Measurements from ENCODE around the gene PHACTR1. TPM values are rescaled to one million over a fixed set of nuclear protein-coding genes. Genes with fewer than 3 reads are reported as not detected.

Gene PHACTR1
- total RNA-seq, 4 donors from 2014 or later = 1.2 to 3.2 (median 1.6) TPM; not detected in 1

GRCh38 chr6:13014504-13015378 lies 298.2 kb downstream of the PHACTR1 start:
- WGBS, 2 donors (ENCODE audit: low coverage in 1 of 2) = 18 to 49% methylated on average over 7 to 40 of the region's 40 CpGs

GRCh38 chr6:13015379-13015681 lies 298.8 kb downstream of the PHACTR1 start:
- 58 to 78% methylated on average over 3 of the region's 3 CpGs for WGBS, 2 donors (ENCODE audit: low coverage in 1 of 2)
- DNase-seq = no peak
- Histone ChIP-seq H3K27ac (no peak overlapping the region), H3K4me3 (no peak overlapping the region), H3K9me3 (no peaks in the 10 kb centered on the region), H3K36me3 (no peaks in the 10 kb centered on the region), H3K4me1 (peaks cover 5 to 23% (median 18%) of the 10 kb centered on the region in 4 donors), H3K27me3 (peaks cover 56% of the 10 kb centered on the region)
- no peak for TF ChIP-seq EP300 (IDR thresholded peaks at IDR 0.05; ENCODE audit: low read depth)
- intact Hi-C loops (cut with DNase I; ENCODE audit: low total_unique reads) = no loop called here
- in situ Hi-C loops (cut with MboI; ENCODE audit: low pct_ligation_motif_present in 1 of 4, low pct_unique_long_range_greater_than_20kb in 1 of 4, low sequenced_read_pairs in 3 of 4) = no loop called here

More at GRCh38 chr6:13014504-13015378, 298.2 kb downstream of the PHACTR1 start:
- peaks cover 5 to 23% (median 18%) of the 10 kb centered on the region in 4 donors for H3K4me1 ChIP-seq
- H3K27me3 ChIP-seq = peaks cover 61% of the 10 kb centered on the region
- no peaks in the 10 kb centered on the region for H3K9me3 ChIP-seq
- H3K27ac ChIP-seq = no peak overlapping the region
- in situ Hi-C loops (cut with MboI; ENCODE audit: low pct_ligation_motif_present in 1 of 4, low pct_unique_long_range_greater_than_20kb in 1 of 4, low sequenced_read_pairs in 3 of 4) = no loop called here
- DNase-seq = no peak
- H3K36me3 ChIP-seq = no peaks in the 10 kb centered on the region
- intact Hi-C loops (cut with DNase I; ENCODE audit: low total_unique reads) = no loop called here
- H3K4me3 ChIP-seq = peak overlapping the region in 2 of 4 donors; percentile 34 to 49
- TF ChIP-seq EP300 (IDR thresholded peaks at IDR 0.05; ENCODE audit: low read depth) (no peak), POLR2AphosphoS5 (IDR thresholded peaks at IDR 0.05) (no peak), POLR2A (IDR thresholded peaks at IDR 0.05) (no peak)
- TF ChIP-seq, protein P1, sequence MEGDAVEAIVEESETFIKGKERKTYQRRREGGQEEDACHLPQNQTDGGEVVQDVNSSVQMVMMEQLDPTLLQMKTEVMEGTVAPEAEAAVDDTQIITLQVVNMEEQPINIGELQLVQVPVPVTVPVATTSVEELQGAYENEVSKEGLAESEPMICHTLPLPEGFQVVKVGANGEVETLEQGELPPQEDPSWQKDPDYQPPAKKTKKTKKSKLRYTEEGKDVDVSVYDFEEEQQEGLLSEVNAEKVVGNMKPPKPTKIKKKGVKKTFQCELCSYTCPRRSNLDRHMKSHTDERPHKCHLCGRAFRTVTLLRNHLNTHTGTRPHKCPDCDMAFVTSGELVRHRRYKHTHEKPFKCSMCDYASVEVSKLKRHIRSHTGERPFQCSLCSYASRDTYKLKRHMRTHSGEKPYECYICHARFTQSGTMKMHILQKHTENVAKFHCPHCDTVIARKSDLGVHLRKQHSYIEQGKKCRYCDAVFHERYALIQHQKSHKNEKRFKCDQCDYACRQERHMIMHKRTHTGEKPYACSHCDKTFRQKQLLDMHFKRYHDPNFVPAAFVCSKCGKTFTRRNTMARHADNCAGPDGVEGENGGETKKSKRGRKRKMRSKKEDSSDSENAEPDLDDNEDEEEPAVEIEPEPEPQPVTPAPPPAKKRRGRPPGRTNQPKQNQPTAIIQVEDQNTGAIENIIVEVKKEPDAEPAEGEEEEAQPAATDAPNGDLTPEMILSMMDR (IDR thresholded peaks at IDR 0.05) = no peak

DNA sequence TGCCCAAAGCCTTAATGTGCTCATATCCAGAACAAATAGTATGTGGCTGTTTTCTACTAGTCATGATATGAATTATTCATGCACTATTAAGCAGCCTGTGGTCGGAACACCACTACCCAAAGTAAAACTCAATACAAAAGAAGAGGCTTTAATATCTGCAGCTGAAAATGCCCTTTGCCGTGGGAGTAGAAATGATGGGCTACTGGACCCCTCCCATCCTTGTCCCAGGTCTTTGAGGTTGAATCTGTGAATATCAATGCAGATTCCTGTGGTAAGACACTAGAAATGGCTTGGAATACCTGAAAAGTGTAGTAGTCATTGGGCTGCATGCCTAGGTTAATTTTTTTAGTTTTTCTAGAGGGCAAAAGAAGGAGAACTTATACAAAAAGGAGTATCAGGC lies 308.0 kb downstream of the PHACTR1 start:
- Histone ChIP-seq H3K36me3 (no peaks in the 10 kb centered on the region), H3K4me3 (no peak overlapping the region), H3K4me1 (no peaks in the 10 kb centered on the region), H3K9me3 (no peaks in the 10 kb centered on the region), H3K27ac (no peak overlapping the region), H3K27me3 (no peaks in the 10 kb centered on the region)
- WGBS, 2 donors (ENCODE audit: low coverage in 1 of 2) = 82% methylated on average over 2 of the region's 2 CpGs; no CpG with 5 or more reads in 1 of the 2 donors
- TF ChIP-seq, protein P1 (IDR thresholded peaks at IDR 0.05) = no peak
- no peak for TF ChIP-seq EP300 (IDR thresholded peaks at IDR 0.05; ENCODE audit: low read depth)
- no peak for TF ChIP-seq POLR2AphosphoS5 (IDR thresholded peaks at IDR 0.05)
- TF ChIP-seq POLR2A (IDR thresholded peaks at IDR 0.05) = no peak
- in situ Hi-C loops (cut with MboI; ENCODE audit: low pct_ligation_motif_present in 1 of 4, low pct_unique_long_range_greater_than_20kb in 1 of 4, low sequenced_read_pairs in 3 of 4) (no loop called here), intact Hi-C loops (cut with DNase I; ENCODE audit: low total_unique reads) (no loop called here)
- DNase-seq = no peak

- WGBS, 2 donors (ENCODE audit: low coverage in 1 of 2) = 46 to 61% methylated on average over 3 to 5 of the region's 5 CpGs
- no peak overlapping the region for H3K4me3 ChIP-seq
- H3K4me1 ChIP-seq = no peaks in the 10 kb centered on the region
- H3K36me3 ChIP-seq = no peaks in the 10 kb centered on the region
- H3K27me3 ChIP-seq = no peaks in the 10 kb centered on the region
- no peaks in the 10 kb centered on the region for H3K9me3 ChIP-seq
- TF ChIP-seq EP300 (IDR thresholded peaks at IDR 0.05; ENCODE audit: low read depth) (no peak), POLR2A (IDR thresholded peaks at IDR 0.05) (no peak), POLR2AphosphoS5 (IDR thresholded peaks at IDR 0.05) (no peak)
- TF ChIP-seq, protein P1 (IDR thresholded peaks at IDR 0.05) = no peak
- DNase-seq = no peak
- no peak overlapping the region for H3K27ac ChIP-seq
- in situ Hi-C loops (cut with MboI; ENCODE audit: low pct_ligation_motif_present in 1 of 4, low pct_unique_long_range_greater_than_20kb in 1 of 4, low sequenced_read_pairs in 3 of 4) = no loop called here
- intact Hi-C loops (cut with DNase I; ENCODE audit: low total_unique reads) = no loop called here
Observed at GRCh38 chr6:13025893-13026499, 309.4 kb downstream of the PHACTR1 start.
